Endothelial cell of umbilical vein (primary cell): ENCODE results near the gene TMPRSS4. TPM values are rescaled to one million over a fixed set of nuclear protein-coding genes. Genes with fewer than 3 reads are reported as not detected.

Experiments
- BruUV-seq: library from RNA; stranded (reverse); fragments of 400-500 nt; replicated peaks from 2 replicates; lab custom pipeline; 2021; lab: Mats Ljungman, UMichigan
- CTCF ChIA-PET: fragments of 300-600, 350-600 bp; sonication (Branson Sonifier 250); formaldehyde crosslinking; loops from one replicate; lab custom pipeline; 2021; ENCODE audit warnings: antibody characterized with exemption, inconsistent platforms; lab: Charles Lee
- POLR2A ChIA-PET: fragments of 300-600, 350-600 bp; sonication (Branson Sonifier 250); formaldehyde crosslinking; loops from one replicate; lab custom pipeline; 2021; ENCODE audit warnings: antibody characterized with exemption, inconsistent platforms; lab: Charles Lee
- DNase-seq: peaks from one replicate; pipeline ENCODE4 v3.0.0-alpha.2; 2011; ENCODE audit warnings: low read depth, low spot score
- FAIRE-seq: peaks from 2 replicates; lab custom pipeline; 2011; peaks lifted over from hg19 to GRCh38; lab: Jason Lieb, UNC
- H2AFZ ChIP-seq: 2 replicates; pipeline ENCODE4 v1.6.0; 2012; ENCODE audit warnings: low read depth, low read length, control low read depth, inconsistent platforms
- H3K27ac ChIP-seq: 2 replicates; pipeline ENCODE4 v1.5.1; 2011; ENCODE audit warnings: low read depth, mild to moderate bottlenecking, control low read depth, low read length, moderate library complexity; ENCODE audit not compliant: insufficient read depth
- H3K27me3 ChIP-seq, 2 experiments: 2 replicates each; pipeline versions ENCODE4 v1.6.0 to v1.6.1; 2011; ENCODE audit warnings: low read length in 2 of 2, mixed read lengths in 1 of 2; ENCODE audit not compliant: control insufficient read depth in 2 of 2, insufficient read depth in 2 of 2
- H3K36me3 ChIP-seq, 2 experiments: 2 replicates in 1 of 2; 3 replicates in 1 of 2; pipeline ENCODE4 v1.5.1; 2011; ENCODE audit warnings: low read length in 2 of 2, mild to moderate bottlenecking in 1 of 2, moderate library complexity in 1 of 2; ENCODE audit not compliant: control insufficient read depth in 2 of 2, insufficient read depth in 2 of 2; ENCODE audit errors: extremely low read depth in 1 of 2
- H3K4me1 ChIP-seq: 3 replicates; pipeline ENCODE4 v1.5.1; 2011; ENCODE audit warnings: mild to moderate bottlenecking, low read length; ENCODE audit not compliant: control insufficient read depth, insufficient read depth; ENCODE audit errors: extremely low read depth
- H3K4me2 ChIP-seq: 2 replicates; pipeline ENCODE4 v1.6.1; 2011; ENCODE audit warnings: low read length, control low read depth, mixed read lengths; ENCODE audit not compliant: insufficient read depth
- H3K4me3 ChIP-seq, 3 experiments: fragments of 200-600 bp in 1 of 3; sonication (generic), shearing (Covaris generic) in 1 of 3; replicated peaks in 1 of 3; 2 replicates each; pipeline ENCODE4 v1.5.1; 2011 to 2016; ENCODE audit warnings: control low read depth in 3 of 3, low read length in 3 of 3, mild to moderate bottlenecking in 2 of 3, inconsistent platforms in 1 of 3, low read depth in 1 of 3, moderate library complexity in 1 of 3; ENCODE audit not compliant: insufficient read depth in 1 of 3
- H3K79me2 ChIP-seq: 2 replicates; pipeline ENCODE4 v1.6.0; 2012; ENCODE audit warnings: low read length, inconsistent platforms; ENCODE audit not compliant: control insufficient read depth, insufficient read depth
- H3K9ac ChIP-seq: replicated peaks from 2 replicates; pipeline ENCODE3; 2011; ENCODE audit warnings: low read length, control low read depth; ENCODE audit not compliant: insufficient read depth; ENCODE audit errors: extremely low read depth
- H3K9me1 ChIP-seq: replicated peaks from 3 replicates; pipeline ENCODE4 v1.6.0; 2011; ENCODE audit warnings: mild to moderate bottlenecking, low read length; ENCODE audit not compliant: control insufficient read depth, insufficient read depth; ENCODE audit errors: extremely low read depth
- H3K9me3 ChIP-seq: replicated peaks from 2 replicates; pipeline ENCODE4 v1.5.1; 2012; ENCODE audit warnings: low read length, inconsistent platforms; ENCODE audit not compliant: control insufficient read depth, insufficient read depth
- H4K20me1 ChIP-seq: replicated peaks from 2 replicates; pipeline ENCODE3; 2011; ENCODE audit warnings: mild to moderate bottlenecking, low read length; ENCODE audit not compliant: control insufficient read depth, insufficient read depth; ENCODE audit errors: extremely low read depth
- CTCF ChIP-seq, 2 donors: IDR thresholded peaks; 1 replicate in 1 of 2; 2 replicates in 1 of 2; pipeline ENCODE4 v1.5.1; 2011; ENCODE audit warnings: low read length in 2 of 2, mild to moderate bottlenecking in 2 of 2, moderate library complexity in 2 of 2, control low read depth in 1 of 2, inconsistent platforms in 1 of 2, low read depth in 1 of 2; ENCODE audit not compliant: insufficient read depth in 1 of 2; ENCODE audit errors: extremely low read depth in 1 of 2
- EZH2 ChIP-seq: IDR thresholded peaks from 2 replicates; pipeline ENCODE4 v1.6.1; 2012; ENCODE audit warnings: borderline replicate concordance, low read depth, mild to moderate bottlenecking, moderate library complexity, low read length, inconsistent platforms; ENCODE audit not compliant: severe bottlenecking
- FOS ChIP-seq: IDR thresholded peaks from 2 replicates; pipeline ENCODE4 v1.6.1; 2011; ENCODE audit warnings: mild to moderate bottlenecking, low read length, moderate library complexity, borderline replicate concordance; ENCODE audit not compliant: insufficient read depth
- GATA2 ChIP-seq: IDR thresholded peaks from 2 replicates; pipeline ENCODE4 v1.7.0; 2011; ENCODE audit warnings: low read depth, mild to moderate bottlenecking, moderate library complexity, mixed read lengths, low read length; ENCODE audit not compliant: insufficient read length, insufficient read depth
- JUN ChIP-seq: IDR thresholded peaks from 2 replicates; pipeline ENCODE4 v1.6.1; 2011; ENCODE audit warnings: borderline replicate concordance, low read depth; ENCODE audit not compliant: insufficient read length, insufficient read depth
- MAX ChIP-seq: IDR thresholded peaks from 2 replicates; pipeline ENCODE4 v1.6.1; 2011; ENCODE audit not compliant: insufficient read depth, insufficient read length
- POLR2A ChIP-seq: IDR thresholded peaks from 2 replicates; pipeline ENCODE4 v1.6.1; 2012; ENCODE audit warnings: low read depth, mild to moderate bottlenecking, control low read depth, low read length
- POLR2AphosphoS5 ChIP-seq: IDR thresholded peaks from 2 replicates; pipeline ENCODE4 v1.6.1; 2012; ENCODE audit warnings: low read depth, mild to moderate bottlenecking, control low read depth, low read length, moderate library complexity; ENCODE audit not compliant: insufficient read depth
- dilution Hi-C: fragments of 300-500 bp; cut with MboI; formaldehyde crosslinking; loops from one replicate; pipeline ENCODE4 v1.15.0; 2019; ENCODE audit warnings: low sequenced_read_pairs; ENCODE audit not compliant: extremely low pct_ligation_motif_present
- intact Hi-C: fragments of 100-400 bp; cut with micrococcal nuclease; formaldehyde crosslinking; loops from one replicate; pipeline ENCODE4 v1.10.0; 2022
- polyA plus RNA-seq, 4 experiments: library from polyadenylated mRNA; depleted of rRNA in 3 of 4; stranded (reverse) in 3 of 4; unstranded in 1 of 4; fragments of >200 nt; gene quantifications; 2 replicates each; pipeline versions ENCODE4 v1.2.1 to v1.2.3, GENCODE V29; 2011 to 2012; ENCODE audit warnings: missing spikeins in 1 of 4
- total RNA-seq: library from RNA; stranded (reverse); gene quantifications from 2 replicates; pipeline ENCODE4 v1.2.3, GENCODE V29; 2021

The TMPRSS4 gene
- total and polyA plus RNA-seq, 2 donors (not counting 3 experiments of a cell fraction or from before 2014, with no cell fraction given) = not detected

DNA sequence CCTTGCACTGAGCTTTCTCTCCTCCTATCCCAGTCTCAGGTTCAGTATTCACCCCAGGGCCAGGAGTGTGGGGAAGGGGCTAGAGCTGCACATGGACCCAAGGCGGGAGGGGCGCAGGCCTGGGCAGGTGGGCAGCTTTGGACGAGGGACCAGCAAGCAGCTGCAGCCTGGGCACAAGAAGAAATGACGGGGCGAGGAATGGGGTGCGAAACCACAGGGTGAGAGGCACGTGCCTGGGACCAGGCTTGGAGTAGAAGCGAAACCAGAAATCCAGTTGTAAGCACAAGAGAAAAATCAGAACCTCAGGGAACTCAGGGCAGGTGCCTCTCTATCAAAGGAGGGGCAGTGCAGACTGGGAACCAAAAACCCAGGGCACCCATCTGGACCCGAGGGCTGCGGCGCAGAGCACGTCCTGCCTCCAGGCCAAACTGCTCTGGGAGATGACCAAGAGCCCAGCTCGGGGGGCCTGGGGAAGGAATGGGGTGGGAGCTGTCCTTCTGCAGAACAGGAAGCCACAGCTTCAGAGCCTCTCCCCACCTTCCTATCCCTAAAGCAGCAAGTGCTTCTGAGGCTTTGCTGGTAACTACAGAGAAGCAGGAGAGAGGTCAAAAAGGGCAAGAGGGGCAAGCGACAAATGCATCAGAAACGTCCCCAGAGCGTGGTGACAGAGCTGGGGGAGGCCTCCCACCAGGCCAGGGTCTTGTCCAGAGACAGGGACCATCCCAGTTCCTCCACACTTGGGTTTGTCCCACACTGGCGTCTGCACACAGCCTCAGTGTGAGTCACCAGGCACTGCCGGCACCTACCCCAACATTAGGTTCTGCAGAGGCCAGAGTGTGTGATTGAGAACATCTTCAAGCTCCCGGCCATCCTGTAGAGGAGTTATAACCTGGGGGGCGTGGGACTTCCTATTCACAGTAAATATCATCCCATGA lies 18.3 kb upstream of the TMPRSS4 start:
- Histone ChIP-seq H3K27ac (no peak overlapping the region), H3K4me3 (no peak overlapping the region), H2AFZ (no peak overlapping the region), H3K9ac (no peak overlapping the region), H3K27me3 (no peaks in the 10 kb centered on the region), H3K4me2 (no peak overlapping the region), H4K20me1 (no peaks in the 10 kb centered on the region), H3K4me1 (no peaks in the 10 kb centered on the region), H3K9me3 (no peaks in the 10 kb centered on the region), H3K9me1 (no peaks in the 10 kb centered on the region), H3K79me2 (no peaks in the 10 kb centered on the region), H3K36me3 (no peaks in the 10 kb centered on the region)
- TF ChIP-seq EZH2 = no peak
- TF ChIP-seq POLR2A = no peak
- no peak for TF ChIP-seq CTCF (IDR thresholded peaks at IDR 0.05; ENCODE audit: extremely low read depth in 1 of 2, insufficient read depth in 1 of 2, low read depth in 1 of 2, low read length in 2 of 2)
- no peak for TF ChIP-seq POLR2AphosphoS5
- no peak for TF ChIP-seq JUN
- no peak for TF ChIP-seq FOS
- no peak for TF ChIP-seq GATA2
- no peak for TF ChIP-seq MAX
- BruUV-seq = no TSS peak
- dilution Hi-C loops = no loop called here
- FAIRE-seq (no peak), DNase-seq (no peak)
- CTCF ChIA-PET = interaction anchor here (0.7 to 1.1 kb wide), 3 partner anchors 242 to 633 kb away, joined by 3 to 4 read pairs (median 3); no protein-coding TSS in a partner anchor
- POLR2A ChIA-PET = no interaction called here
- intact Hi-C loops = no loop called here
